Measurements from ENCODE around the gene PDCD4. TPM values are rescaled to one million over a fixed set of nuclear protein-coding genes. Genes with fewer than 3 reads are reported as not detected.

The PDCD4 gene
- total and polyA plus RNA-seq, 4 donors = 14.7 to 94.4 (median 25.1) TPM

DNA sequence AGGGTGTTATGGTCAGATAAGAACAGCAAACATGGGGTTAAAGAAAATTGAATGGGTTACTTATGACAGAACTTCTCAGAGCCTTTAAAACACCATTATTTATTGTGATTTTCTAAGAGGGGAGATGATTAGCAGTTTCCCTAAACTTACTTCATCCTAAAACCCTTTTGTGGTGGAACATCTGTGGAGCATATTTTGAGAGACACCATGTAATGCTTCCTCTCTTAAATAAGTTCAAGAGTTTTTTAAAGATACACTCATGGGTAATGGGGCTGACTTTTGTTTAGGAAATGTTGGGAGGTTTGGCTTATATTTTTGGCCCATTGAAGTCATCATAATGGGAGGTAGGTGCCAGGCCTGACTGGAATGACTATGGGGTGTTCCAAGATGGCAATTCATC lies 8.4 kb upstream of the PDCD4 start:
- DNase-seq (ENCODE audit: low spot score) = no peak
- H3K4me1 ChIP-seq (ENCODE audit: control insufficient read depth in 4 of 4, insufficient read depth in 4 of 4, low read length in 3 of 4) = peaks cover 0 to 31% (median 12%) of the 10 kb centered on the region in 4 donors
- no peaks in the 10 kb centered on the region for H3K27me3 ChIP-seq (ENCODE audit: control insufficient read depth in 4 of 4, insufficient read depth in 4 of 4, low read length in 3 of 4)
- H3K36me3 ChIP-seq (ENCODE audit: control insufficient read depth in 4 of 4, insufficient read depth in 3 of 4, low read depth in 1 of 4, low read length in 3 of 4) = no peaks in the 10 kb centered on the region
- no peaks in the 10 kb centered on the region for H3K9me3 ChIP-seq (ENCODE audit: control insufficient read depth in 4 of 4, low read length in 3 of 4)
- H3K9ac ChIP-seq (ENCODE audit: low read depth in 1 of 2, low read length in 2 of 2) = no peak overlapping the region
- peak overlapping the region in 1 of 2 donors; percentile 83 for H3K27ac ChIP-seq (ENCODE audit: low read depth in 1 of 2, low read length in 2 of 2)
- TF ChIP-seq HNF4A (conservative IDR thresholded peaks at IDR 0.05) = no peak
- no peak for TF ChIP-seq JUND (IDR thresholded peaks at IDR 0.05)
- TF ChIP-seq EGR1 (IDR thresholded peaks at IDR 0.05; ENCODE audit: low read depth in 2 of 2) = no peak
- TF ChIP-seq HNF4G (IDR thresholded peaks at IDR 0.05) = no peak
- no peak for TF ChIP-seq REST (IDR thresholded peaks at IDR 0.05)
- no peak for TF ChIP-seq ZBTB33 (IDR thresholded peaks at IDR 0.05)
- H3K4me3 ChIP-seq (ENCODE audit: low read depth in 1 of 3, low read length in 3 of 3) = no peak overlapping the region

DNA sequence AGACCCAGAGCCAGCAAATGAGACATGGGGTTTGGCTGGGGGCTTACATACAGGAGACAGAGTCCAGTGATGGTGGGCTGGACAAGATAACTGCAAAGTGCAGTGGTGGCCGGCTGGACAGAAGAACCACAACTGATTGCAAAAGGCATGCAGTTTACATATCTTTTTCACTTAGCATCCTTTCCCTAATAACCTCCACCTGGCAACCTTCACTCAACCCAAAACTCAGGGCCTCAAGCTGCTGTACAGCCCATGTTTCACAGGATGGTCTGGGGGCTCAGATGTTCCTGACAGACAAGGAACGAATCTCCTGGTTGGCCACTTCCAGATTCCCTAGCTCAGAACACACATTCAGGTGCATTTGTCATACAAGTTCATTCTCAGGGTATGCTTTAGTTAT lies 7.8 kb upstream of the PDCD4 start:
- Histone ChIP-seq H3K9me3 (ENCODE audit: control insufficient read depth in 4 of 4, low read length in 3 of 4) (no peaks in the 10 kb centered on the region), H3K4me3 (ENCODE audit: low read depth in 1 of 3, low read length in 3 of 3) (no peak overlapping the region), H3K27me3 (ENCODE audit: control insufficient read depth in 4 of 4, insufficient read depth in 4 of 4, low read length in 3 of 4) (no peaks in the 10 kb centered on the region), H3K4me1 (ENCODE audit: control insufficient read depth in 4 of 4, insufficient read depth in 4 of 4, low read length in 3 of 4) (peaks cover 0 to 28% (median 11%) of the 10 kb centered on the region in 4 donors), H3K36me3 (ENCODE audit: control insufficient read depth in 4 of 4, insufficient read depth in 3 of 4, low read depth in 1 of 4, low read length in 3 of 4) (no peaks in the 10 kb centered on the region), H3K9ac (ENCODE audit: low read depth in 1 of 2, low read length in 2 of 2) (no peak overlapping the region), H3K27ac (ENCODE audit: low read depth in 1 of 2, low read length in 2 of 2) (peak overlapping the region; percentile 75 to 83)
- WGBS = 97% methylated on average over 2 of the region's 2 CpGs
- TF ChIP-seq ZBTB33 (IDR thresholded peaks at IDR 0.05) (no peak), FOXA1 (IDR thresholded peaks at IDR 0.05) (no peak), TAF1 (conservative IDR thresholded peaks at IDR 0.05) (no peak), HNF4G (IDR thresholded peaks at IDR 0.05) (no peak), REST (IDR thresholded peaks at IDR 0.05) (no peak), JUND (IDR thresholded peaks at IDR 0.05) (no peak), HNF4A (conservative IDR thresholded peaks at IDR 0.05) (no peak), YY1 (IDR thresholded peaks at IDR 0.05) (no peak), NR2F2 (IDR thresholded peaks at IDR 0.05) (no peak), SP1 (IDR thresholded peaks at IDR 0.05) (no peak), FOXA2 (IDR thresholded peaks at IDR 0.05) (no peak), ATF3 (IDR thresholded peaks at IDR 0.05) (no peak), CTCF (IDR thresholded peaks at IDR 0.05; ENCODE audit: low read depth, low read length, missing input control) (no peak), RAD21 (IDR thresholded peaks at IDR 0.05) (no peak), GABPA (IDR thresholded peaks at IDR 0.05 in 1 of 2, conservative IDR thresholded peaks at IDR 0.05 in 1 of 2) (no peak), MAX (IDR thresholded peaks at IDR 0.05) (no peak), EGR1 (IDR thresholded peaks at IDR 0.05; ENCODE audit: low read depth in 2 of 2) (no peak), RXRA (IDR thresholded peaks at IDR 0.05) (no peak)
- DNase-seq (ENCODE audit: low spot score) = no peak

Data from liver (tissue), 9 donors.